ENCODE results near the gene ANXA4. TPM values are rescaled to one million over a fixed set of nuclear protein-coding genes. Genes with fewer than 3 reads are reported as not detected.
"Not testable (repeated sequence)": the region's sequence is repeated elsewhere in the genome, so short reads cannot be mapped to it uniquely, and the experiment has no call there.

ANXA4 gene
- total RNA-seq, 1 donor from 2014 or later = 29.1 TPM

DNA sequence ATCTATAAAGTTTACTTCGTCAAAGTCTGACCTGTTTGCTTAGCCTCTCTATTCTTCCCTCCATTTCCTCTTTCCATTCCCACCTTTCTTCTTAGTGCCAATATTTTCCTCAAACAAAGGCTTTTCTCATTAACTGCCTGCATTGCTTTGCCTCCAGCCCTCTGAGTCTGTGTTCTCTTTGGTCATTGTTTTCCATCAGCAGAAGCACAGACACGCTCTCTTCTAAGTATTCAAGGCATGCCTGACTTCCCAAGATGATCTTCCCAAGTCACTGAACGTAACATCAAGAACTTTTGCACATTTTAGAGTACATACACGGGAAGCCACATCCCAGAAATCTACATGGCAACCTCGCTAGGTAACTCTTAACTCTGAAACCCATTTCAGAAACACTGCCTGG lies 32.6 kb upstream of the ANXA4 start:
- DNase-seq (ENCODE audit: low spot score in 2 of 2) = no peak
- TF ChIP-seq, protein P1, sequence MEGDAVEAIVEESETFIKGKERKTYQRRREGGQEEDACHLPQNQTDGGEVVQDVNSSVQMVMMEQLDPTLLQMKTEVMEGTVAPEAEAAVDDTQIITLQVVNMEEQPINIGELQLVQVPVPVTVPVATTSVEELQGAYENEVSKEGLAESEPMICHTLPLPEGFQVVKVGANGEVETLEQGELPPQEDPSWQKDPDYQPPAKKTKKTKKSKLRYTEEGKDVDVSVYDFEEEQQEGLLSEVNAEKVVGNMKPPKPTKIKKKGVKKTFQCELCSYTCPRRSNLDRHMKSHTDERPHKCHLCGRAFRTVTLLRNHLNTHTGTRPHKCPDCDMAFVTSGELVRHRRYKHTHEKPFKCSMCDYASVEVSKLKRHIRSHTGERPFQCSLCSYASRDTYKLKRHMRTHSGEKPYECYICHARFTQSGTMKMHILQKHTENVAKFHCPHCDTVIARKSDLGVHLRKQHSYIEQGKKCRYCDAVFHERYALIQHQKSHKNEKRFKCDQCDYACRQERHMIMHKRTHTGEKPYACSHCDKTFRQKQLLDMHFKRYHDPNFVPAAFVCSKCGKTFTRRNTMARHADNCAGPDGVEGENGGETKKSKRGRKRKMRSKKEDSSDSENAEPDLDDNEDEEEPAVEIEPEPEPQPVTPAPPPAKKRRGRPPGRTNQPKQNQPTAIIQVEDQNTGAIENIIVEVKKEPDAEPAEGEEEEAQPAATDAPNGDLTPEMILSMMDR (IDR thresholded peaks at IDR 0.05) = no peak
- H3K36me3 ChIP-seq = no peaks in the 10 kb centered on the region
- intact Hi-C loops (cut with DNase I) = no loop called here
- no peaks in the 10 kb centered on the region for H3K9me3 ChIP-seq
- H3K27ac ChIP-seq = no peak overlapping the region
- no peaks in the 10 kb centered on the region for H3K4me1 ChIP-seq
- no peak overlapping the region for H3K4me3 ChIP-seq
- no peaks in the 10 kb centered on the region for H3K27me3 ChIP-seq

DNA sequence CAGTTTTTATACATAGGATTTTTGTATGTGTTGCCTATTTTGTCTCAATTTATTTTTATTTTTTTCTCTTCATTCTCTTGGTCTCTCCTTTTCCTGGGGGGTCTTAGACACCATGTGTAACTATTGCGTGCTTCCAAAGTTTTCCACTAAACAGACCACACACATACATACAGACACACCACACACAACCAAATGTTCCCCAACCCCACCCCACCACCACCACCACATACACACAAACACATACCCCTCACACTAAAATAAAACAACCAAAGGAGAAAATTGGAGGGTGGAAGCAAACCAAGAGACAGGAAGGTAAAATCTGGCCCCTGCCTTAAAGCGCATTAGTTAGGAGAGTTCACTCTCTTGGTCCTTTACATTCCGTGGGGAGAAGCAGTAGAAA lies 30.0 kb upstream of the ANXA4 start:
- DNase-seq (ENCODE audit: low spot score in 2 of 2) = no peak
- TF ChIP-seq, protein P1 (IDR thresholded peaks at IDR 0.05) = no peak
- Histone ChIP-seq H3K9me3 (no peaks in the 10 kb centered on the region), H3K36me3 (no peaks in the 10 kb centered on the region), H3K27ac (no peak overlapping the region), H3K27me3 (no peaks in the 10 kb centered on the region), H3K4me3 (no peak overlapping the region), H3K4me1 (no peaks in the 10 kb centered on the region)
- intact Hi-C loops (cut with DNase I) = loop anchor here (5.0 kb wide), 1 partner anchor 770 kb away; no protein-coding TSS in a partner anchor

DNA sequence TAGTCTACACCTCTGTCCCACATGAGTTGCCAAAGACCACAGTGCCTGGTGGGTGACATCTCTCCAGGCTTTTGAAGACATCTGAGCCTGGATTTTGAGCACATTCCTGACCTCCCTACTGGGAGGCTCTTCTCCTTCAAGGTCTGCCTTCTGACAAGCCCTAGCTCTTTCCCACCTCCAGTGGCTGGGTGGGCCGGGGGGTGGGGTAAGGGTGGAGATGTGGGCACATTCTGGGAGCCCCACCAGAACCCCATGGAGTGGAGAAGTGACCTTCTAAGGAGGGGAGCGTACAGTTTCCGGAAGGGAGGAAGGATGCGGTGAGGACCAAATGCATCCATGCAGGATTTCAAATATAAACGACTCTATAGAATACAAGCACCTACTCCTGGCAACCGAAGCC lies 27.9 kb upstream of the ANXA4 start:
- Histone ChIP-seq H3K9me3 (no peaks in the 10 kb centered on the region), H3K27ac (no peak overlapping the region), H3K36me3 (no peaks in the 10 kb centered on the region), H3K4me1 (no peaks in the 10 kb centered on the region), H3K27me3 (no peaks in the 10 kb centered on the region), H3K4me3 (no peak overlapping the region)
- intact Hi-C loops (cut with DNase I) = loop anchor here (2.0 to 5.0 kb wide), 3 partner anchors 71 to 772 kb away; partner anchors contain the start of gene AAK1
- DNase-seq (ENCODE audit: low spot score in 2 of 2) = no peak
- TF ChIP-seq, protein P1 (IDR thresholded peaks at IDR 0.05) = no peak

DNA sequence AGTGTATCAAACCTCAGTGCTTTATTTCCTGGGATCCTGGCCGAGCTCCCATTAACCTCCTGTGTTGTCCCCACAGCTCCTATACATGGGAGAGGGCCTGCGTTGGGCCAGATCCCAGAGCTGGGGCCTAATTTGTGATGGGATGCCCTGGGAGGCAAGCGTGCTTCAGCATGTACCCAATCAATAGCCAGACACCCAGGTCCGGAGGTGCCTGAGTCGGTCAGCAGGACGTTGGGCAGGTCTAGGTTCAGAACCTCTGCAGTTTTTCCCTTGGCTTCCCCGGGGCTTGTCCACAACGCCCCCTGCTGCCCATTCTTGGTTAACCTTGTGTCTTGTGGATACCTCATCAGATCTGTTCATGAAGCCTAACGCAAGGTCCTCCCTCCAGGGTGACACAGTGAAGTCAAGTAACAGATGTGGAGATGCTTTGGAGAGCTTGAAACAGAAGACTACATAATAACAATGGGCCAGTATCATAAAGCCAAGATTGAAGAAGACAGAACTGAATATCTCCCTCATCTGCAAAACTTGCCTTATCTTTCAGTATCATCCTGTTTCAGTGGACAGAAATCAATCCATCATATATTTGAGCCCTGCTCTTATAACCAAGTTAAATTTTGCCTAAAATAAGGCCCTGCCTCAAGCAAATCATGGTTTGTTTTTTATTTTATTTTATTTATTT lies 27.3 kb upstream of the ANXA4 start:
- intact Hi-C loops (cut with DNase I) = loop anchor here (2.0 to 5.0 kb wide), 3 partner anchors 72 to 772 kb away; partner anchors contain the start of gene AAK1
- H3K9me3 ChIP-seq, H3K36me3 ChIP-seq, H3K27ac ChIP-seq, H3K27me3 ChIP-seq, H3K4me1 ChIP-seq, H3K4me3 ChIP-seq: not testable (repeated sequence)
- TF ChIP-seq, protein P1 (IDR thresholded peaks at IDR 0.05) = peak; percentile 73 to 82 (median 81)
- peak; percentile 40 to 94 for DNase-seq (ENCODE audit: low spot score in 2 of 2)

DNA sequence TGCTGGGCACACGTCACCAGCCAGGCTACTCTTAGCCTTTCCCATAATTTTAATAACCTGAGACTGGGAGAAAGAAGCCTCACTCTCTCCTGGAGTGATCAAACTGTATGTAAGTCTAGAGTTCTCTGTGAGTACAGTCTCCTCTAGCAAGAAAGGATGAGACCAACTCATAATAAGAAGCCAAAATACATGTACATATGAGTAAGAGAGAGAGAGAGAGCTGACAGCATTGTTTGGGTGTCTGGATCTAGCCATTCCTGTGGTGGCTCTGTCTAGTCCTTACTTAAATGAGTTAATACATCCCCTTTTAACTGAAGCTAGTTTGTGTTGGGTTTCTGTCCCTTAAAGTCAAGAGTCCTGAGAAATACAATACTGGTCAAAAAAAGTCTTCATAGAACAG lies 26.0 kb upstream of the ANXA4 start:
- intact Hi-C loops (cut with DNase I) = loop anchor here (2.0 kb wide), 2 partner anchors 73 to 157 kb away; partner anchors contain the start of gene AAK1
- TF ChIP-seq, protein P1 (IDR thresholded peaks at IDR 0.05) = no peak

More for the DNA sequence above, 26.0 kb upstream of the ANXA4 start:
- no peaks in the 10 kb centered on the region for H3K36me3 ChIP-seq
- no peak overlapping the region for H3K4me3 ChIP-seq
- no peaks in the 10 kb centered on the region for H3K27me3 ChIP-seq
- no peak overlapping the region for H3K27ac ChIP-seq
- no peaks in the 10 kb centered on the region for H3K9me3 ChIP-seq
- DNase-seq (ENCODE audit: low spot score in 2 of 2) = no peak
- no peaks in the 10 kb centered on the region for H3K4me1 ChIP-seq
